Measurements from ENCODE around the gene GTPBP2. TPM values are rescaled to one million over a fixed set of nuclear protein-coding genes. Genes with fewer than 3 reads are reported as not detected.
A peak's percentile ranks its signal among the peaks of the same experiment; 100 is the strongest.

The GTPBP2 gene
- total and polyA plus RNA-seq, 2 of the 13 experiments (the other 11 are each of a cell fraction or from before 2014, with no cell fraction given), result 26.9 to 88.2 TPM

GRCh38 chr6:43671011-43671800 is 42.1 kb upstream of the GTPBP2 start (continued):
- TF ChIP-seq ZGPAT (CRISPR knock-in tag; IDR thresholded peaks at IDR 0.05) (no peak), ZNF3 (CRISPR knock-in tag; IDR thresholded peaks at IDR 0.05) (no peak), STAT6 (CRISPR knock-in tag; IDR thresholded peaks at IDR 0.05; ENCODE audit: borderline replicate concordance) (no peak), TRAFD1 (CRISPR knock-in tag; IDR thresholded peaks at IDR 0.05; ENCODE audit: borderline replicate concordance) (no peak), MLX (CRISPR knock-in tag; IDR thresholded peaks at IDR 0.05) (no peak), NFKB2 (CRISPR knock-in tag; IDR thresholded peaks at IDR 0.05; ENCODE audit: borderline replicate concordance) (0 out of 2 replicates have a peak, but pooled peaks have one; percentile 15), ZNF720 (CRISPR knock-in tag; IDR thresholded peaks at IDR 0.05) (no peak), ZBTB40 (IDR thresholded peaks at IDR 0.05) (no peak), ZBTB40 (CRISPR knock-in tag; IDR thresholded peaks at IDR 0.05) (no peak), ZNF746 (CRISPR knock-in tag; IDR thresholded peaks at IDR 0.05) (no peak), ZNF839 (CRISPR knock-in tag; IDR thresholded peaks at IDR 0.05; ENCODE audit: borderline replicate concordance) (no peak)
